Measurements from ENCODE around the gene SYN1.

DNA sequence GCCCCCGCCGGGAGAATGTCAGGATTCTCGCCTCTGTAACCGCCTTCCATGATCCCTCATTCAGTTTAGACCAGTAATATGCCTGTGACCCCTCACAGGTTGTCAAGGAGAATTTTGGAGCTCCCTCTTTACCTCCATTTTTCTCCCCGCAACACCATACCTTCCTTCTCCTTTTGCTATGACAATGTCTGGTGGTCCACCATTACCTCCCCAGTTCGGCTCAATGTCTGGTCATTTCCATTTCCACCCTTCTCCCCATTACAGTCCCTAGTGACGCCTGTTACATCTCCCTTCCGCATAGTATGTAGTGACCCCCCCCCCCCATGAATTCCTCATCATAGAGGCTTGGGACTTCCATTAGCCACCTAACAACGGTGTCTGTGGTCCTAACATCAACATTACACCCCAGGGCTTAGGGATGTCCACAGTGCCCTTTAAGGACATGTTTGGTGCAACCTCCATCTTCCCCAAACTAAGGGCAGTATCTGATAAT, 58.0 kb downstream of the SYN1 start:
- TF ChIP-seq, protein P1, sequence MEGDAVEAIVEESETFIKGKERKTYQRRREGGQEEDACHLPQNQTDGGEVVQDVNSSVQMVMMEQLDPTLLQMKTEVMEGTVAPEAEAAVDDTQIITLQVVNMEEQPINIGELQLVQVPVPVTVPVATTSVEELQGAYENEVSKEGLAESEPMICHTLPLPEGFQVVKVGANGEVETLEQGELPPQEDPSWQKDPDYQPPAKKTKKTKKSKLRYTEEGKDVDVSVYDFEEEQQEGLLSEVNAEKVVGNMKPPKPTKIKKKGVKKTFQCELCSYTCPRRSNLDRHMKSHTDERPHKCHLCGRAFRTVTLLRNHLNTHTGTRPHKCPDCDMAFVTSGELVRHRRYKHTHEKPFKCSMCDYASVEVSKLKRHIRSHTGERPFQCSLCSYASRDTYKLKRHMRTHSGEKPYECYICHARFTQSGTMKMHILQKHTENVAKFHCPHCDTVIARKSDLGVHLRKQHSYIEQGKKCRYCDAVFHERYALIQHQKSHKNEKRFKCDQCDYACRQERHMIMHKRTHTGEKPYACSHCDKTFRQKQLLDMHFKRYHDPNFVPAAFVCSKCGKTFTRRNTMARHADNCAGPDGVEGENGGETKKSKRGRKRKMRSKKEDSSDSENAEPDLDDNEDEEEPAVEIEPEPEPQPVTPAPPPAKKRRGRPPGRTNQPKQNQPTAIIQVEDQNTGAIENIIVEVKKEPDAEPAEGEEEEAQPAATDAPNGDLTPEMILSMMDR (IDR thresholded peaks at IDR 0.05): no peak
- no peak for TF ChIP-seq POLR2A (IDR thresholded peaks at IDR 0.05)
